ENCODE measurements around the gene UTS2R. TPM values are rescaled to one million over a fixed set of nuclear protein-coding genes. Genes with fewer than 3 reads are reported as not detected.

Gene UTS2R
- total and polyA plus RNA-seq, 5 donors: 1.0 to 7.5 (median 4.5) TPM

Other genes with a start within 250 kb of the UTS2R start
- 10 to 100 TPM; 14.8 to 17.3 (median 16.5) TPM for gene CCDC57, start 158.9 kb upstream of the UTS2R start, total RNA-seq
- gene CCDC57, start 158.9 kb upstream of the UTS2R start, polyA plus RNA-seq: 12.1 TPM
- gene SLC16A3, start 142.7 kb upstream of the UTS2R start, total RNA-seq: 10 to 100 TPM; 13.6 to 23.7 (median 18.0) TPM
- 18.8 TPM for gene SLC16A3, start 142.7 kb upstream of the UTS2R start, polyA plus RNA-seq
- 10 to 100 TPM; 68.8 to 81.7 (median 77.4) TPM for gene CSNK1D, start 98.1 kb upstream of the UTS2R start, total RNA-seq
- gene CSNK1D, start 98.1 kb upstream of the UTS2R start, polyA plus RNA-seq: 61.7 TPM
- gene CD7, start 54.2 kb upstream of the UTS2R start, total RNA-seq: 1 to 10 TPM in 2 of 4 donors, under 1 TPM in 2; 0.31 to 1.4 (median 0.80) TPM
- gene CD7, start 54.2 kb upstream of the UTS2R start, polyA plus RNA-seq: 0.45 TPM
- gene SECTM1, start 38.0 kb upstream of the UTS2R start, total RNA-seq: 1 to 10 TPM; 2.8 to 5.7 (median 3.3) TPM
- 2.5 TPM for gene SECTM1, start 38.0 kb upstream of the UTS2R start, polyA plus RNA-seq
- not detected for gene TEX19, start 12.5 kb upstream of the UTS2R start, total RNA-seq
- gene TEX19, start 12.5 kb upstream of the UTS2R start, polyA plus RNA-seq: not detected
- gene HEXD, start 46.6 kb downstream of the UTS2R start, total RNA-seq: 10 to 100 TPM; 13.6 to 24.4 (median 18.7) TPM
- 22.5 TPM for gene HEXD, start 46.6 kb downstream of the UTS2R start, polyA plus RNA-seq
- 10 to 100 TPM; 27.9 to 34.0 (median 30.5) TPM for gene OGFOD3, start 46.8 kb downstream of the UTS2R start, total RNA-seq
- 28.9 TPM for gene OGFOD3, start 46.8 kb downstream of the UTS2R start, polyA plus RNA-seq
- gene CYBC1, start 79.0 kb downstream of the UTS2R start, total RNA-seq: 10 to 100 TPM; 31.0 to 34.7 (median 33.5) TPM
- gene CYBC1, start 79.0 kb downstream of the UTS2R start, polyA plus RNA-seq: 20.8 TPM
- gene NARF, start 87.0 kb downstream of the UTS2R start, total RNA-seq: 10 to 100 TPM; 67.4 to 99.6 (median 77.1) TPM
- 79.1 TPM for gene NARF, start 87.0 kb downstream of the UTS2R start, polyA plus RNA-seq
- 10 to 100 TPM; 35.7 to 69.1 (median 41.6) TPM for gene FOXK2, start 148.0 kb downstream of the UTS2R start, total RNA-seq
- 19.9 TPM for gene FOXK2, start 148.0 kb downstream of the UTS2R start, polyA plus RNA-seq

Data from right cardiac atrium (tissue), 5 donors.